H1 (cell line): ENCODE results near the gene MRPS24.

Experiments used
- BACH1 ChIP-seq: IDR thresholded peaks from 2 replicates; pipeline ENCODE4 v1.6.1; 2012; ENCODE audit warnings: low read length, improper control_type of control experiment
- CHD2 ChIP-seq: IDR thresholded peaks from 2 replicates; pipeline ENCODE4 v1.6.1; 2012; ENCODE audit warnings: low read length, improper control_type of control experiment
- EZH2 ChIP-seq: fragments of 200-600 bp; sonication (generic); IDR thresholded peaks from 2 replicates; pipeline ENCODE4 v1.7.1; 2012; ENCODE audit warnings: low read depth, mild to moderate bottlenecking, moderate library complexity, low read length, inconsistent platforms; ENCODE audit not compliant: severe bottlenecking
- NRF1 ChIP-seq: IDR thresholded peaks from 2 replicates; pipeline ENCODE4 v1.6.1; 2011; ENCODE audit warnings: mild to moderate bottlenecking, low read depth, low read length, improper control_type of control experiment
- SIN3A ChIP-seq, 2 experiments: IDR thresholded peaks in 1 of 2; conservative IDR thresholded peaks in 1 of 2; 2 replicates each; pipeline ENCODE4 v1.6.1; 2011 to 2012; ENCODE audit warnings: low read length in 2 of 2, improper control_type of control experiment in 1 of 2, low read depth in 1 of 2, mild to moderate bottlenecking in 1 of 2
- TAF1 ChIP-seq: IDR thresholded peaks from 2 replicates; pipeline ENCODE4 v1.6.1; 2011; ENCODE audit warnings: mild to moderate bottlenecking, low read depth, low read length
- TF ChIP-seq, protein P1 (sequence below), 3 experiments: IDR thresholded peaks; 1 replicate in 2 of 3; 2 replicates in 1 of 3; pipeline versions ENCODE4 v1.5.1 to v1.6.1; 2011; ENCODE audit warnings: low read length in 3 of 3, mild to moderate bottlenecking in 3 of 3, inconsistent platforms in 2 of 3, low read depth in 1 of 3, moderate library complexity in 1 of 3; ENCODE audit not compliant: insufficient read depth in 1 of 3; ENCODE audit errors: control extremely low read depth in 1 of 3
- TF ChIP-seq, protein P2 (sequence below): IDR thresholded peaks from 2 replicates; pipeline ENCODE4 v1.6.1; 2012; ENCODE audit warnings: inconsistent platforms
- TF ChIP-seq, protein P3 (sequence below): IDR thresholded peaks from 2 replicates; pipeline ENCODE4 v1.6.1; 2011; ENCODE audit warnings: low read depth, mild to moderate bottlenecking, low read length; ENCODE audit not compliant: insufficient read depth

DNA sequence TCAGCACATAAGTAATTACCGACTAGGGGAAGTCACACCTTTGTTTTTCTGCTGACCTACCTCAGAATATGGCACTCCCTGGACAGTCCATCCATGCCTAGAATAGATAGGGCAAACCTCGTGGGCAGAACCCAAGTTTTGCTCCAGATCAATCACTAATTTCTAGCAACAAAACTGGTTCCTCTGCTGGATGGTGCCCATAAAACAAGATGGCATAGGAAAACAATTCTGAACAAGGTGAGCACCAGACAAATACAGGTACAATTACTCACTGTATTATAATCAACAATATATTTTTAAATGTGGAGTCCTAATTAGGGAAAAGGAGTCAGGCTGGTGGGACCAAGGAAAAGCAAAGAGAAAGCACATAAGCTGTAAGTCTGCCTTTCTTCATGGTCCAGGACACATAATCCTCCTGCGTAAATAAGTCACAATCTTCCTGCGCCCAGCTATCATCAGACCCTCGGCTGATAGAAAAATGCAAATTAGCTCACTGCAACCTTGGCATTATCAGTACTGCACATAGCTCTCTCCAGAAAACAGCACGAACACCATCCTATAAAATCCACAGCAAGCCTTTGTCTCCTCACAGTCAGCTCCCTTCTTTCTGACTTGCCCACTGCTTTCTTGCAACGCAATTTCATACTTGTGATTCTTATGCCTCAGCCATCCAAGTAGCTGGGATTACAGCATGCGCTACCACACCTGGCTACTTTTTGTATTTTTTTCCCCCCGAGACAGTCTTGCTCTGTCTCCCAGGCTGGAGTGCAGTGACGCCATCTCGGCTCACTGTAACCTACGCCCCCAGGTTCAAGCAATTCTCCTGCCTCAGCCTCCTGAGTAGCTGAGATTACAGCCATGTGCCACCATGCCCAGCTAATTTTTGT lies 22.0 kb upstream of the MRPS24 start:
- TF ChIP-seq TAF1, result no peak
- TF ChIP-seq EZH2, result no peak
- TF ChIP-seq NRF1, result no peak
- TF ChIP-seq CHD2, result no peak
- no peak for TF ChIP-seq SIN3A (conservative IDR thresholded peaks at IDR 0.05 in 1 of 2, IDR thresholded peaks at IDR 0.05 in 1 of 2; ENCODE audit: low read depth in 1 of 2, low read length in 2 of 2)
- TF ChIP-seq, protein P1, sequence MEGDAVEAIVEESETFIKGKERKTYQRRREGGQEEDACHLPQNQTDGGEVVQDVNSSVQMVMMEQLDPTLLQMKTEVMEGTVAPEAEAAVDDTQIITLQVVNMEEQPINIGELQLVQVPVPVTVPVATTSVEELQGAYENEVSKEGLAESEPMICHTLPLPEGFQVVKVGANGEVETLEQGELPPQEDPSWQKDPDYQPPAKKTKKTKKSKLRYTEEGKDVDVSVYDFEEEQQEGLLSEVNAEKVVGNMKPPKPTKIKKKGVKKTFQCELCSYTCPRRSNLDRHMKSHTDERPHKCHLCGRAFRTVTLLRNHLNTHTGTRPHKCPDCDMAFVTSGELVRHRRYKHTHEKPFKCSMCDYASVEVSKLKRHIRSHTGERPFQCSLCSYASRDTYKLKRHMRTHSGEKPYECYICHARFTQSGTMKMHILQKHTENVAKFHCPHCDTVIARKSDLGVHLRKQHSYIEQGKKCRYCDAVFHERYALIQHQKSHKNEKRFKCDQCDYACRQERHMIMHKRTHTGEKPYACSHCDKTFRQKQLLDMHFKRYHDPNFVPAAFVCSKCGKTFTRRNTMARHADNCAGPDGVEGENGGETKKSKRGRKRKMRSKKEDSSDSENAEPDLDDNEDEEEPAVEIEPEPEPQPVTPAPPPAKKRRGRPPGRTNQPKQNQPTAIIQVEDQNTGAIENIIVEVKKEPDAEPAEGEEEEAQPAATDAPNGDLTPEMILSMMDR (IDR thresholded peaks at IDR 0.05; ENCODE audit: control extremely low read depth in 1 of 3, insufficient read depth in 1 of 3, low read depth in 1 of 3, low read length in 3 of 3), result no peak
- TF ChIP-seq BACH1, result no peak
- TF ChIP-seq, protein P2, sequence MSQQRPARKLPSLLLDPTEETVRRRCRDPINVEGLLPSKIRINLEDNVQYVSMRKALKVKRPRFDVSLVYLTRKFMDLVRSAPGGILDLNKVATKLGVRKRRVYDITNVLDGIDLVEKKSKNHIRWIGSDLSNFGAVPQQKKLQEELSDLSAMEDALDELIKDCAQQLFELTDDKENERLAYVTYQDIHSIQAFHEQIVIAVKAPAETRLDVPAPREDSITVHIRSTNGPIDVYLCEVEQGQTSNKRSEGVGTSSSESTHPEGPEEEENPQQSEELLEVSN, result no peak
- TF ChIP-seq, protein P3, sequence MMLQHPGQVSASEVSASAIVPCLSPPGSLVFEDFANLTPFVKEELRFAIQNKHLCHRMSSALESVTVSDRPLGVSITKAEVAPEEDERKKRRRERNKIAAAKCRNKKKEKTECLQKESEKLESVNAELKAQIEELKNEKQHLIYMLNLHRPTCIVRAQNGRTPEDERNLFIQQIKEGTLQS, result no peak
